Testis (tissue), 2 donors: ENCODE measurements around the gene ANTXR1.

Experiments used
- POLR2A ChIP-seq: fragments of 450-650 bp; IDR thresholded peaks from one replicate; pipeline ENCODE4 v1.6.1; 2017; ENCODE audit warnings: antibody characterized with exemption, mild to moderate bottlenecking, moderate library complexity
- TF ChIP-seq, protein P1 (sequence below), 3 experiments: fragments of 450-650 bp in 2 of 3; fragments of 200-600 bp in 1 of 3; sonication (generic) in 1 of 3; IDR thresholded peaks; one replicate each; pipeline ENCODE4 v1.5.1; 2016 to 2019; ENCODE audit warnings: antibody characterized with exemption in 3 of 3, mild to moderate bottlenecking in 2 of 3, moderate library complexity in 1 of 3

DNA sequence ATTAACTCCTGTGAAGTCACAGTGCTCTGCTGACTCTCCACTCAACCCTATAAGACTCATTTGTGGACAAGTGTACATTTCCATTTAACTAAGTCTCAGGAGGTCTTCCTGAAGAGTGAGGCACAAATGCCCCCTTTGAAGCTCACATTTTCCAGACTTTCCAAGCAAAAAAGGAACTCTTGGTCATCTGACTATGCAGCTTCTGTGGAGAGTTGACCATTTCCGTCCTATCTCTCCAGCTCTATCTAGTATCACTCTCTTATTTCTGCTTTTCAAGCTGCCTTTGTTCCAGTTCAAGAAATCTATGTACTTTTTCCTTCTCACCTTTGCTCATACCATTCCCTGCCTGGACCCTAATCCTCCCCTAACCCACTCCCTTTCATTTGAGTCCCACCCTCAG, 77.0 kb downstream of the ANTXR1 start:
- TF ChIP-seq, protein P1, sequence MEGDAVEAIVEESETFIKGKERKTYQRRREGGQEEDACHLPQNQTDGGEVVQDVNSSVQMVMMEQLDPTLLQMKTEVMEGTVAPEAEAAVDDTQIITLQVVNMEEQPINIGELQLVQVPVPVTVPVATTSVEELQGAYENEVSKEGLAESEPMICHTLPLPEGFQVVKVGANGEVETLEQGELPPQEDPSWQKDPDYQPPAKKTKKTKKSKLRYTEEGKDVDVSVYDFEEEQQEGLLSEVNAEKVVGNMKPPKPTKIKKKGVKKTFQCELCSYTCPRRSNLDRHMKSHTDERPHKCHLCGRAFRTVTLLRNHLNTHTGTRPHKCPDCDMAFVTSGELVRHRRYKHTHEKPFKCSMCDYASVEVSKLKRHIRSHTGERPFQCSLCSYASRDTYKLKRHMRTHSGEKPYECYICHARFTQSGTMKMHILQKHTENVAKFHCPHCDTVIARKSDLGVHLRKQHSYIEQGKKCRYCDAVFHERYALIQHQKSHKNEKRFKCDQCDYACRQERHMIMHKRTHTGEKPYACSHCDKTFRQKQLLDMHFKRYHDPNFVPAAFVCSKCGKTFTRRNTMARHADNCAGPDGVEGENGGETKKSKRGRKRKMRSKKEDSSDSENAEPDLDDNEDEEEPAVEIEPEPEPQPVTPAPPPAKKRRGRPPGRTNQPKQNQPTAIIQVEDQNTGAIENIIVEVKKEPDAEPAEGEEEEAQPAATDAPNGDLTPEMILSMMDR (IDR thresholded peaks at IDR 0.05) = no peak
- TF ChIP-seq POLR2A = no peak
